GM12878 (cell line): ENCODE measurements around the gene METTL2B. TPM values are rescaled to one million over a fixed set of nuclear protein-coding genes. Genes with fewer than 3 reads are reported as not detected.

Experiments
- ATAC-seq: fragments of 200-7000 bp; cut with Tn5 transposase; 3 replicates; pipeline ENCODE4 v1.9.1; 2020; ENCODE audit warnings: mild to moderate bottlenecking, moderate library complexity
- BruUV-seq: library from RNA; stranded (reverse); fragments of 400-500 nt; replicated peaks from 2 replicates; lab custom pipeline; 2021; lab: Mats Ljungman, UMichigan
- CTCF ChIA-PET: fragments of 300-600 bp; sonication (Branson Sonifier 250); formaldehyde crosslinking; extraction: SDS; loops from one replicate; lab custom pipeline; 2021; ENCODE audit warnings: inconsistent platforms; lab: Yijun Ruan, JAX
- POLR2A ChIA-PET: fragments of 350-600 bp; formaldehyde crosslinking; extraction: SDS; loops from one replicate; lab custom pipeline; 2021; ENCODE audit warnings: inconsistent platforms; lab: Charles Lee
- RAD21 ChIA-PET: fragments of 300-600 bp; sonication (Branson Sonifier 250); formaldehyde crosslinking; loops from one replicate; lab custom pipeline; 2023; ENCODE audit warnings: antibody characterized with exemption; ENCODE audit not compliant: unreplicated experiment; lab: Charles Lee
- SMC1A ChIA-PET: fragments of 300-600 bp; sonication (Branson Sonifier 250); formaldehyde crosslinking; loops from one replicate; lab custom pipeline; 2023; ENCODE audit not compliant: unreplicated experiment, uncharacterized antibody; lab: Charles Lee
- DNase-seq: peaks from one replicate; pipeline ENCODE4 v3.0.0-alpha.2; 2011; ENCODE audit warnings: low read depth, low spot score
- FAIRE-seq: peaks from 3 replicates; lab custom pipeline; 2011; peaks lifted over from hg19 to GRCh38; lab: Jason Lieb, UNC
- H2AFZ ChIP-seq: 2 replicates; pipeline ENCODE4 v1.6.0; 2011; ENCODE audit warnings: low read depth, low read length, control low read depth; ENCODE audit not compliant: control insufficient read depth
- H3K27ac ChIP-seq: 2 replicates; pipeline ENCODE4 v1.5.1; 2011; ENCODE audit warnings: control low read depth; ENCODE audit not compliant: control insufficient read depth, insufficient read depth
- H3K27me3 ChIP-seq, 2 experiments: replicated peaks in 1 of 2; 2 replicates each; pipeline versions ENCODE4 v1.6.0 to v1.6.1; 2011; ENCODE audit warnings: low read length in 1 of 2; ENCODE audit not compliant: control insufficient read depth in 2 of 2, insufficient read depth in 2 of 2
- H3K36me3 ChIP-seq, 2 experiments: 2 replicates each; pipeline ENCODE4 v1.5.1; 2011; ENCODE audit warnings: low read length in 1 of 2; ENCODE audit not compliant: control insufficient read depth in 2 of 2, insufficient read depth in 2 of 2
- H3K4me1 ChIP-seq: 2 replicates; pipeline ENCODE4 v1.6.1; 2011; ENCODE audit warnings: mild to moderate bottlenecking, low read length, moderate library complexity, mixed read lengths; ENCODE audit not compliant: control insufficient read depth, insufficient read depth
- H3K4me2 ChIP-seq: 2 replicates; pipeline ENCODE4 v1.6.0; 2011; ENCODE audit warnings: control low read depth; ENCODE audit not compliant: control insufficient read depth, insufficient read depth
- H3K4me3 ChIP-seq: fragments of 200-600 bp; sonication (generic); 2 replicates; pipeline ENCODE4 v1.5.1; 2016
- H3K79me2 ChIP-seq: 2 replicates; pipeline ENCODE4 v1.6.0; 2011; ENCODE audit warnings: low read length; ENCODE audit not compliant: control insufficient read depth, insufficient read depth
- H3K9ac ChIP-seq: 2 replicates; pipeline ENCODE4 v1.8.0; 2011; ENCODE audit warnings: low read length, control low read depth, mixed read lengths; ENCODE audit not compliant: control insufficient read depth, insufficient read depth
- H3K9me3 ChIP-seq: replicated peaks from 3 replicates; pipeline ENCODE4 v1.5.1; 2011; ENCODE audit warnings: mild to moderate bottlenecking, low read length; ENCODE audit not compliant: control insufficient read depth, insufficient read depth
- H4K20me1 ChIP-seq: 2 replicates; pipeline ENCODE4 v1.6.0; 2011; ENCODE audit not compliant: control insufficient read depth, insufficient read depth
- ATF7 ChIP-seq: fragments of 450-650 bp; IDR thresholded peaks from 2 replicates; pipeline ENCODE4 v1.6.1; 2016; ENCODE audit warnings: low read depth, mild to moderate bottlenecking
- EED ChIP-seq: sonication (generic); IDR thresholded peaks from 2 replicates; pipeline ENCODE4 v1.6.1; 2016; ENCODE audit warnings: antibody characterized with exemption, low read depth
- HDGF ChIP-seq: fragments of 450-650 bp; IDR thresholded peaks from 2 replicates; pipeline ENCODE4 v1.6.1; 2016; ENCODE audit warnings: antibody characterized with exemption
- IKZF2 ChIP-seq, 2 experiments: fragments of 450-650 bp; IDR thresholded peaks; 2 replicates each; pipeline ENCODE4 v1.6.1; 2017; ENCODE audit warnings: mild to moderate bottlenecking in 2 of 2, moderate library complexity in 2 of 2
- KAT2A ChIP-seq: conservative IDR thresholded peaks from 2 replicates; pipeline ENCODE4 v1.6.1; 2011; ENCODE audit warnings: low read depth, low read length; ENCODE audit not compliant: control insufficient read depth
- MEF2A ChIP-seq: IDR thresholded peaks from 2 replicates; pipeline ENCODE4 v1.6.1; 2011; ENCODE audit warnings: low read depth, mild to moderate bottlenecking, low read length, moderate library complexity; ENCODE audit not compliant: insufficient read depth
- NBN ChIP-seq: fragments of 450-650 bp; IDR thresholded peaks from 2 replicates; pipeline ENCODE4 v1.6.1; 2016
- NR2F1 ChIP-seq: fragments of 450-650 bp; conservative IDR thresholded peaks from 2 replicates; pipeline ENCODE4 v1.6.1; 2017; ENCODE audit warnings: mild to moderate bottlenecking
- PML ChIP-seq: IDR thresholded peaks from 2 replicates; pipeline ENCODE4 v1.6.1; 2012; ENCODE audit warnings: low read length, inconsistent platforms
- RUNX3 ChIP-seq: IDR thresholded peaks from 2 replicates; pipeline ENCODE4 v1.6.1; 2012; ENCODE audit warnings: low read length, inconsistent platforms
- SMARCA5 ChIP-seq: fragments of 450-650 bp; IDR thresholded peaks from 2 replicates; pipeline ENCODE4 v1.6.1; 2017; ENCODE audit warnings: mild to moderate bottlenecking
- SUZ12 ChIP-seq: fragments of 200-600 bp; sonication (generic); IDR thresholded peaks from one replicate; pipeline ENCODE4 v1.6.1; 2018; ENCODE audit warnings: antibody characterized with exemption, mild to moderate bottlenecking; ENCODE audit not compliant: unreplicated experiment
- ZBED1 ChIP-seq: IDR thresholded peaks from 2 replicates; pipeline ENCODE4 v1.6.1; 2016; ENCODE audit warnings: borderline replicate concordance
- ZNF384 ChIP-seq: IDR thresholded peaks from 2 replicates; pipeline ENCODE4 v1.6.1; 2012; ENCODE audit warnings: low read depth, mild to moderate bottlenecking, low read length, improper control_type of control experiment, borderline replicate concordance
- WGBS: methylation state at CpG from one replicate; pipeline ENCODE4 v1.1.6; 2016; ENCODE audit warnings: low lambda C conversion rate; ENCODE audit not compliant: insufficient replicate concordance, insufficient coverage; ENCODE audit errors: missing lambda C conversion rate; 5-methylcytosine and 5-hydroxymethylcytosine counted together
- in situ Hi-C: fragments of 300-500 bp; cut with MboI; formaldehyde crosslinking; loops from 9 replicates; pipeline ENCODE4 v1.14.3; 2018; ENCODE audit warnings: mixed read lengths
- intact Hi-C: fragments of 100-400 bp; cut with micrococcal nuclease; formaldehyde crosslinking; loops from one replicate; pipeline ENCODE4 v1.14.2; 2022; ENCODE audit not compliant: unreplicated experiment
- polyA plus RNA-seq, 11 experiments: library from polyadenylated mRNA; depleted of rRNA in 4 of 11; unstranded in 6 of 11; stranded (reverse) in 5 of 11; fragments of >200 nt; fragmentation: Nextera tagmentation in 4 of 11; fragmentation: Illumina TruSeq in 1 of 11; extraction: Ambion mirVana in 4 of 11; extraction: Trizol in 1 of 11; gene quantifications; 1 replicate in 1 of 11; 2 replicates in 10 of 11; pipeline versions ENCODE4 v1.2.1 to v1.2.3, GENCODE V29; 2011 to 2016; ENCODE audit warnings: inconsistent platforms in 2 of 11, missing spikeins in 2 of 11, low read depth in 1 of 11
- total RNA-seq, 4 experiments: library from RNA; depleted of rRNA in 3 of 4; stranded (reverse); fragments of >200 nt in 3 of 4; fragmentation: Illumina TruSeq in 1 of 4; extraction: Trizol in 1 of 4; gene quantifications; 2 replicates each; pipeline versions ENCODE4 v1.2.1 to v1.2.3, GENCODE V29; 2013 to 2021
- TF ChIP-seq, protein P1 (sequence below): fragments of 450-650 bp; IDR thresholded peaks from 2 replicates; pipeline ENCODE4 v1.6.1; 2016; ENCODE audit warnings: mild to moderate bottlenecking
- TF ChIP-seq, protein P2 (sequence below): fragments of 450-650 bp; IDR thresholded peaks from 2 replicates; pipeline ENCODE4 v1.6.1; 2016; ENCODE audit warnings: mild to moderate bottlenecking
- TF ChIP-seq, protein P3 (sequence below): fragments of 450-650 bp; IDR thresholded peaks from 2 replicates; pipeline ENCODE4 v1.6.1; 2018; ENCODE audit warnings: borderline replicate concordance, mild to moderate bottlenecking; ENCODE audit not compliant: partially characterized antibody
- TF ChIP-seq, protein P4 (sequence below): fragments of 450-650 bp; IDR thresholded peaks from 2 replicates; pipeline ENCODE4 v1.6.1; 2014; ENCODE audit warnings: mild to moderate bottlenecking

The METTL2B gene
- total and polyA plus RNA-seq, 10 of the 15 experiments (the other 5 are each of a cell fraction or from before 2014, with no cell fraction given): 18.9 to 48.4 (median 37.3) TPM

DNA sequence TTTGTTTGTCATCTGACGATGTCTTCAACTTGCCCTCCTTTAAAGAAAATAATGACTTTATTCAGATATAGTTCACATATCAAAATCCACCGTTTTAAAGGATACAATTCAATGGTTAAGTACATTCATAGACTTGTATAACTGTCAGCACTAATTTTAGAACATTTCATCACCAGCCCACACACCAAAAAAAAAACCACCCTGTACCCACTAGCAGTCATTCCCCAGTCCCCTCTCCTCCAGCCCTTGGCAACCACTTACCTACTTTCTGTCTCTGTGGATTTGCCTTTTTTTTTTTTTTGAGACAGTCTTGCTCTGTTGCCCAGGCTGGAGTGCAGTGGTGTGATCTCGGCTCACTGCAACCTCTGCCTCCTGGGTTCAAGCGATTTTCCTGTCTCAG lies 26.1 kb upstream of the METTL2B start:
- intact Hi-C loops: loop anchor here (10.0 kb wide), 1 partner anchor 434 kb away; no protein-coding TSS in a partner anchor
- BruUV-seq: no TSS peak
- no peaks in the 10 kb centered on the region; the same call in 2 of the 3 replicates for H3K9me3 ChIP-seq
- H3K36me3 ChIP-seq: no peaks in the 10 kb centered on the region
- H2AFZ ChIP-seq: peak overlapping the region; percentile 15
- FAIRE-seq: no peak
- no peaks in the 10 kb centered on the region for H3K27me3 ChIP-seq
- ChIA-PET POLR2A (no interaction called here), SMC1A (interaction anchor here (3.2 kb wide), 1 partner anchor 9 kb away, joined by 8 read pairs; no protein-coding TSS in a partner anchor), CTCF (interaction anchor here (11.3 kb wide), 1 partner anchor 23 kb away, joined by 227 read pairs; no protein-coding TSS in a partner anchor), RAD21 (no interaction called here)
- H3K9ac ChIP-seq: no peak overlapping the region
- no peaks in the 10 kb centered on the region for H4K20me1 ChIP-seq
- peak; percentile 60 for ATAC-seq
- in situ Hi-C loops: no loop called here
- peaks cover 7% of the 10 kb centered on the region for H3K4me1 ChIP-seq
- no peak overlapping the region for H3K4me3 ChIP-seq
- no peaks in the 10 kb centered on the region for H3K79me2 ChIP-seq
- H3K27ac ChIP-seq: no peak overlapping the region
- WGBS: 26% methylated on average over 4 of the region's 4 CpGs
- no peak for DNase-seq
- H3K4me2 ChIP-seq: no peak overlapping the region
- TF ChIP-seq ZNF384 (peak; percentile 57), KAT2A (no peak), PML (no peak), SUZ12 (no peak), EED (0 out of 2 replicates have a peak, but pooled peaks have one; percentile 51), ZBED1 (no peak), IKZF2 (IDR thresholded peaks at IDR 0.05) (no peak; a peak in 1 of 4 replicates), NR2F1 (no peak), SMARCA5 (no peak), ATF7 (peak; percentile 80), RUNX3 (peak; percentile 43; the same call in 1 of the 2 replicates), MEF2A (peak; percentile 47; the same call in 1 of the 2 replicates), NBN (0 out of 2 replicates have a peak, but pooled peaks have one; percentile 68), HDGF (peak; percentile 74; the same call in 1 of the 2 replicates)
- TF ChIP-seq, protein P1, sequence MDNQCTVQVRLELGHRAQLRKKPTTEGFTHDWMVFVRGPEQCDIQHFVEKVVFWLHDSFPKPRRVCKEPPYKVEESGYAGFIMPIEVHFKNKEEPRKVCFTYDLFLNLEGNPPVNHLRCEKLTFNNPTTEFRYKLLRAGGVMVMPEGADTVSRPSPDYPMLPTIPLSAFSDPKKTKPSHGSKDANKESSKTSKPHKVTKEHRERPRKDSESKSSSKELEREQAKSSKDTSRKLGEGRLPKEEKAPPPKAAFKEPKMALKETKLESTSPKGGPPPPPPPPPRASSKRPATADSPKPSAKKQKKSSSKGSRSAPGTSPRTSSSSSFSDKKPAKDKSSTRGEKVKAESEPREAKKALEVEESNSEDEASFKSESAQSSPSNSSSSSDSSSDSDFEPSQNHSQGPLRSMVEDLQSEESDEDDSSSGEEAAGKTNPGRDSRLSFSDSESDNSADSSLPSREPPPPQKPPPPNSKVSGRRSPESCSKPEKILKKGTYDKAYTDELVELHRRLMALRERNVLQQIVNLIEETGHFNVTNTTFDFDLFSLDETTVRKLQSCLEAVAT: peak; percentile 60; the same call in 1 of the 2 replicates
- TF ChIP-seq, protein P2, sequence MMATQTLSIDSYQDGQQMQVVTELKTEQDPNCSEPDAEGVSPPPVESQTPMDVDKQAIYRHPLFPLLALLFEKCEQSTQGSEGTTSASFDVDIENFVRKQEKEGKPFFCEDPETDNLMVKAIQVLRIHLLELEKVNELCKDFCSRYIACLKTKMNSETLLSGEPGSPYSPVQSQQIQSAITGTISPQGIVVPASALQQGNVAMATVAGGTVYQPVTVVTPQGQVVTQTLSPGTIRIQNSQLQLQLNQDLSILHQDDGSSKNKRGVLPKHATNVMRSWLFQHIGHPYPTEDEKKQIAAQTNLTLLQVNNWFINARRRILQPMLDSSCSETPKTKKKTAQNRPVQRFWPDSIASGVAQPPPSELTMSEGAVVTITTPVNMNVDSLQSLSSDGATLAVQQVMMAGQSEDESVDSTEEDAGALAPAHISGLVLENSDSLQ: peak; percentile 44; the same call in 1 of the 2 replicates
- TF ChIP-seq, protein P3, sequence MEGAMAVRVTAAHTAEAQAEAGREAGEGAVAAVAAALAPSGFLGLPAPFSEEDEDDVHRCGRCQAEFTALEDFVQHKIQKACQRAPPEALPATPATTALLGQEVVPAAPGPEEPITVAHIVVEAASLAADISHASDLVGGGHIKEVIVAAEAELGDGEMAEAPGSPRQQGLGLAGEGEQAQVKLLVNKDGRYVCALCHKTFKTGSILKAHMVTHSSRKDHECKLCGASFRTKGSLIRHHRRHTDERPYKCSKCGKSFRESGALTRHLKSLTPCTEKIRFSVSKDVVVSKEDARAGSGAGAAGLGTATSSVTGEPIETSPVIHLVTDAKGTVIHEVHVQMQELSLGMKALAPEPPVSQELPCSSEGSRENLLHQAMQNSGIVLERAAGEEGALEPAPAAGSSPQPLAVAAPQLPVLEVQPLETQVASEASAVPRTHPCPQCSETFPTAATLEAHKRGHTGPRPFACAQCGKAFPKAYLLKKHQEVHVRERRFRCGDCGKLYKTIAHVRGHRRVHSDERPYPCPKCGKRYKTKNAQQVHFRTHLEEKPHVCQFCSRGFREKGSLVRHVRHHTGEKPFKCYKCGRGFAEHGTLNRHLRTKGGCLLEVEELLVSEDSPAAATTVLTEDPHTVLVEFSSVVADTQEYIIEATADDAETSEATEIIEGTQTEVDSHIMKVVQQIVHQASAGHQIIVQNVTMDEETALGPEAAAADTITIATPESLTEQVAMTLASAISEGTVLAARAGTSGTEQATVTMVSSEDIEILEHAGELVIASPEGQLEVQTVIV: no peak
- TF ChIP-seq, protein P4, sequence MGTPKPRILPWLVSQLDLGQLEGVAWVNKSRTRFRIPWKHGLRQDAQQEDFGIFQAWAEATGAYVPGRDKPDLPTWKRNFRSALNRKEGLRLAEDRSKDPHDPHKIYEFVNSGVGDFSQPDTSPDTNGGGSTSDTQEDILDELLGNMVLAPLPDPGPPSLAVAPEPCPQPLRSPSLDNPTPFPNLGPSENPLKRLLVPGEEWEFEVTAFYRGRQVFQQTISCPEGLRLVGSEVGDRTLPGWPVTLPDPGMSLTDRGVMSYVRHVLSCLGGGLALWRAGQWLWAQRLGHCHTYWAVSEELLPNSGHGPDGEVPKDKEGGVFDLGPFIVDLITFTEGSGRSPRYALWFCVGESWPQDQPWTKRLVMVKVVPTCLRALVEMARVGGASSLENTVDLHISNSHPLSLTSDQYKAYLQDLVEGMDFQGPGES: no peak
